Retinal pigment epithelial cell (primary cell): ENCODE measurements around the gene ECE1.

Source experiments
- DNase-seq: peaks from one replicate; pipeline ENCODE4 v3.0.0-alpha.2; 2010; ENCODE audit warnings: low read depth
- H3K4me3 ChIP-seq: 2 replicates; pipeline ENCODE4 v1.5.1; 2011; ENCODE audit warnings: mild to moderate bottlenecking, low read length, control low read depth, moderate library complexity
- CTCF ChIP-seq: conservative IDR thresholded peaks from 2 replicates; pipeline ENCODE4 v1.5.1; 2011; ENCODE audit warnings: low read depth, low read length, control low read depth, inconsistent platforms

The ECE1 gene

GRCh38 chr1:21259316-21260076 lies 30.8 kb downstream of the ECE1 start:
- no peak for DNase-seq
- no peak overlapping the region for H3K4me3 ChIP-seq
- TF ChIP-seq CTCF: no peak

- H3K4me3 ChIP-seq: no peak overlapping the region
- no peak for DNase-seq
- TF ChIP-seq CTCF: no peak
Measured at GRCh38 chr1:21258331-21259134, 31.7 kb downstream of the ECE1 start.

GRCh38 chr1:21257431-21258135 lies 32.7 kb downstream of the ECE1 start:
- no peak overlapping the region for H3K4me3 ChIP-seq
- no peak for DNase-seq
- no peak for TF ChIP-seq CTCF

GRCh38 chr1:21256776-21257175 lies 33.5 kb downstream of the ECE1 start:
- TF ChIP-seq CTCF: no peak
- H3K4me3 ChIP-seq: no peak overlapping the region
- DNase-seq: no peak

GRCh38 chr1:21255943-21256320 lies 34.3 kb downstream of the ECE1 start:
- no peak overlapping the region for H3K4me3 ChIP-seq
- no peak for TF ChIP-seq CTCF
- DNase-seq: no peak

- peak; percentile 92 for TF ChIP-seq CTCF
- no peak overlapping the region for H3K4me3 ChIP-seq
- DNase-seq: no peak
Measured at GRCh38 chr1:21255284-21255942, 34.9 kb downstream of the ECE1 start.
